Neuronal stem cell (in vitro differentiated cells): ENCODE measurements around the gene ZFYVE28.

ENCODE experiments used
- DNase-seq: peaks from one replicate; pipeline ENCODE4 v3.0.0-alpha.2; 2013; ENCODE audit warnings: low spot score
- H2AFZ ChIP-seq: one replicate; pipeline ENCODE4 v1.6.1; 2013; ENCODE audit warnings: mild to moderate bottlenecking, low read length, inconsistent platforms
- H2AK5ac ChIP-seq: 2 replicates; pipeline ENCODE4 v1.6.1; 2013; ENCODE audit warnings: low read depth, mild to moderate bottlenecking, inconsistent platforms, low read length, moderate library complexity, mixed read lengths
- H2BK120ac ChIP-seq: 2 replicates; pipeline ENCODE4 v1.6.1; 2013; ENCODE audit warnings: low read depth, mild to moderate bottlenecking, inconsistent platforms, low read length, moderate library complexity, mixed read lengths
- H2BK12ac ChIP-seq: one replicate; pipeline ENCODE4 v1.6.1; 2013; ENCODE audit warnings: low read length, inconsistent platforms
- H2BK15ac ChIP-seq: 2 replicates; pipeline ENCODE4 v1.6.1; 2013; ENCODE audit warnings: mild to moderate bottlenecking, low read length, inconsistent platforms, mixed read lengths
- H2BK5ac ChIP-seq: one replicate; pipeline ENCODE4 v1.6.1; 2013; ENCODE audit warnings: inconsistent platforms, mild to moderate bottlenecking, low read length, moderate library complexity
- H3K14ac ChIP-seq: one replicate; pipeline ENCODE4 v1.6.1; 2013; ENCODE audit warnings: low read length, inconsistent platforms
- H3K18ac ChIP-seq: 2 replicates; pipeline ENCODE4 v1.6.1; 2013; ENCODE audit warnings: low read length, inconsistent platforms
- H3K23ac ChIP-seq: 2 replicates; pipeline ENCODE4 v1.6.1; 2013; ENCODE audit warnings: low read depth, mild to moderate bottlenecking, mixed read lengths, low read length, inconsistent platforms; ENCODE audit not compliant: poor library complexity
- H3K27ac ChIP-seq: replicated peaks from 3 replicates; pipeline ENCODE4 v1.5.1; 2013; ENCODE audit warnings: low read length, inconsistent platforms
- H3K27me3 ChIP-seq, 3 experiments: 2 replicates each; pipeline ENCODE4 v1.6.1; 2013; ENCODE audit warnings: low read length in 3 of 3, mild to moderate bottlenecking in 2 of 3, inconsistent platforms in 1 of 3, low read depth in 1 of 3, mixed read lengths in 1 of 3, moderate library complexity in 1 of 3; ENCODE audit not compliant: control insufficient read depth in 3 of 3, insufficient read depth in 3 of 3
- H3K36me3 ChIP-seq, 2 donors: replicated peaks in 1 of 2; 2 replicates each; pipeline ENCODE4 v1.6.1; 2013; ENCODE audit warnings: low read length in 2 of 2; ENCODE audit not compliant: control insufficient read depth in 2 of 2, insufficient read depth in 2 of 2
- H3K4ac ChIP-seq: 2 replicates; pipeline ENCODE4 v1.6.1; 2013; ENCODE audit warnings: inconsistent platforms, mild to moderate bottlenecking, low read length, moderate library complexity
- H3K4me1 ChIP-seq, 2 donors: 1 replicate in 1 of 2; 2 replicates in 1 of 2; pipeline ENCODE4 v1.6.1; 2013; ENCODE audit warnings: low read length in 2 of 2, low read depth in 1 of 2; ENCODE audit not compliant: control insufficient read depth in 2 of 2, insufficient read depth in 1 of 2
- H3K4me2 ChIP-seq: one replicate; pipeline ENCODE4 v1.6.1; 2013; ENCODE audit warnings: mild to moderate bottlenecking, low read length, inconsistent platforms; ENCODE audit not compliant: insufficient read depth, poor library complexity, severe bottlenecking
- H3K4me3 ChIP-seq, 2 donors: 2 replicates each; pipeline ENCODE4 v1.5.1; 2013; ENCODE audit warnings: low read length in 2 of 2, mild to moderate bottlenecking in 2 of 2, inconsistent platforms in 1 of 2, moderate library complexity in 1 of 2
- H3K79me1 ChIP-seq: one replicate; pipeline ENCODE4 v1.6.1; 2013; ENCODE audit warnings: low read depth, mild to moderate bottlenecking, inconsistent platforms, low read length, moderate library complexity
- H3K9ac ChIP-seq: one replicate; pipeline ENCODE4 v1.6.1; 2013; ENCODE audit warnings: mild to moderate bottlenecking, low read depth, low read length, inconsistent platforms; ENCODE audit not compliant: poor library complexity
- H3K9me3 ChIP-seq, 2 donors: replicated peaks in 1 of 2; 2 replicates each; pipeline versions ENCODE3 to v1.6.1; 2013; ENCODE audit warnings: low read length in 2 of 2, mild to moderate bottlenecking in 2 of 2, inconsistent platforms in 1 of 2, low read depth in 1 of 2, mixed read lengths in 1 of 2, moderate library complexity in 1 of 2; ENCODE audit not compliant: control insufficient read depth in 2 of 2, insufficient read depth in 1 of 2
- H4K8ac ChIP-seq: one replicate; pipeline ENCODE4 v1.6.1; 2013; ENCODE audit warnings: low read depth, mild to moderate bottlenecking, inconsistent platforms, low read length, moderate library complexity
- H4K91ac ChIP-seq: one replicate; pipeline ENCODE4 v1.6.1; 2013; ENCODE audit warnings: low read length, low read depth, mild to moderate bottlenecking, inconsistent platforms; ENCODE audit not compliant: poor library complexity
- WGBS, 2 donors: extraction: QIAGEN DNeasy Blood & Tissue Kit; methylation state at CpG; one replicate each; pipeline ENCODE4 v1.1.7; 2013; ENCODE audit warnings: missing lambda C conversion rate in 2 of 2, mixed read lengths in 1 of 2; ENCODE audit not compliant: insufficient read length in 2 of 2, insufficient replicate concordance in 1 of 2; ENCODE audit errors: extremely low coverage in 2 of 2; 5-methylcytosine and 5-hydroxymethylcytosine counted together

ZFYVE28 gene

DNA sequence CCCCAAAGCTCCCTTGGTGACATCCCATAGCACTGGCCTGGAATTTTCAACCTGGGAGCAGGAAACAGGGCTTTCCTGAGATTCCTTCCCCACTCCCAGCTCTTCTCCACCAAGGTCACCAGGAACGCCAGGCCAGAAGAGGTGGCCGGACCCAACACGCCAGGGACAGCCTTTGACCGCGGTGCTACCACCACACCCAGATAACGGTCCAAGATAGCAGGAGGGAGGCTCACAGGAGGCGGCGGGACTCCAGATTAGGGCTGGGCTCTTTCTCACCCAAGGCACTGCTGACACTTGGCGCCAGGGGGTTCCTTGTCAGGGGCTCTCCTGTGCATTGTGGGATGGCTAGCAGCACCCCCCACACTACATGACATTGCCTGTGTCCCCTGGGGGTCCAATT, 22.9 kb downstream of the ZFYVE28 start:
- Histone ChIP-seq H3K79me1 (no peaks in the 10 kb centered on the region), H2AK5ac (peak overlapping the region; percentile 53), H3K27ac (no peak overlapping the region), H3K14ac (no peak overlapping the region), H4K91ac (no peak overlapping the region), H3K18ac (no peak overlapping the region), H2BK12ac (no peak overlapping the region), H3K36me3 (no peaks in the 10 kb centered on the region), H3K4me2 (no peak overlapping the region), H2BK5ac (no peak overlapping the region), H2BK15ac (no peak overlapping the region), H3K4me3 (no peak overlapping the region), H3K9me3 (no peaks in the 10 kb centered on the region), H3K27me3 (peaks cover 0 to 68% (median 10%) of the 10 kb centered on the region in 3 experiments), H3K23ac (no peak overlapping the region), H2AFZ (no peak overlapping the region), H3K4ac (no peak overlapping the region), H4K8ac (no peak overlapping the region), H2BK120ac (no peak overlapping the region), H3K9ac (no peak overlapping the region), H3K4me1 (peaks cover 7 to 16% of the 10 kb centered on the region in 2 donors)
- no peak for DNase-seq
- WGBS, 2 donors = no CpG with 5 or more reads among the region's 9 CpGs

DNA sequence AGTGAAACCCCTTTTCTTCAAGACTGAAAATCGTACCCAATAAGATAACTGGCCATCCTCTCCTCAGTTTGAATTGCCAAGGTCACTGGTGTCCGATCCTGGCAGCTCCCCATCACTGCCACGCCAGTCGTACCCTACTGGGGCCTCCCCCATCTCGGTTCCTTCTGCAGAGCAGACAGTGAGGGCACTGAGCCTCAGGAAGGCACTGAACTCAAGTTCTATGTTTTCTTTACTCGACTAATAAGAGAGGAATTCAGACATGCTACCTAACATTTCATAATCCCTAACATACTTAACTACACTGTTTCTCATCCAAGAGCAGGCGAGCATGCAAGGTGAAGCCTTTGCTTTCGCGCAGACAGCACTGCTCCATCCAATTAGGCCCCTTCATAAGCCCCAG, 23.4 kb downstream of the ZFYVE28 start:
- Histone ChIP-seq H4K8ac (no peak overlapping the region), H3K9ac (no peak overlapping the region), H3K79me1 (no peaks in the 10 kb centered on the region), H3K4me1 (peaks cover 7 to 16% of the 10 kb centered on the region in 2 donors), H2BK12ac (no peak overlapping the region), H3K18ac (no peak overlapping the region), H4K91ac (no peak overlapping the region), H2AFZ (no peak overlapping the region), H3K23ac (no peak overlapping the region), H2BK5ac (no peak overlapping the region), H3K14ac (no peak overlapping the region), H3K36me3 (no peaks in the 10 kb centered on the region), H3K4me3 (no peak overlapping the region), H3K9me3 (no peaks in the 10 kb centered on the region), H2AK5ac (no peak overlapping the region), H3K4ac (no peak overlapping the region), H3K27ac (no peak overlapping the region), H2BK120ac (no peak overlapping the region), H3K27me3 (peaks cover 0 to 68% (median 10%) of the 10 kb centered on the region in 3 experiments), H2BK15ac (no peak overlapping the region), H3K4me2 (no peak overlapping the region)
- WGBS, 2 donors = no CpG with 5 or more reads among the region's 9 CpGs
- DNase-seq = no peak

DNA sequence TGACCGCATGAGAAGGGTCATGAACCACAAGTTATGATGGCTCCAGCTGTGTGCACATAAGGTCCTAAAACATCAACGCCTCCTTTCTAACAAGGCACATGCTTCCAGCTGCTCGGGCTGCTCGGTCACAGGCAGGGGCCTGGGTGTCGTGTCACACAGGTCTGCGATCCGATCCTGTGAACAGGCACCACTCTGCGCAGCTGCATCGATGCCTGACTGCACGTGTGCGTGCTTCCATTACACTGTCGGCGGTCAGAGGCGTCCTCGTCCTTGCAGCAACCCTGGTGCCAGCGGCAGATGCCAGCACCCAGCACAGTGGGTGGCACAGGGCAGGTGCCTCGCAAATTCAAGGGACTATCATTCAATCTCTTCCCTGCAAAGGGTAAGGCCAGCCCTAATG, 23.9 kb downstream of the ZFYVE28 start:
- Histone ChIP-seq H2BK120ac (no peak overlapping the region), H3K27me3 (peaks cover 0 to 68% (median 10%) of the 10 kb centered on the region in 3 experiments)
- no CpG with 5 or more reads among the region's 17 CpGs for WGBS, 2 donors

DNA sequence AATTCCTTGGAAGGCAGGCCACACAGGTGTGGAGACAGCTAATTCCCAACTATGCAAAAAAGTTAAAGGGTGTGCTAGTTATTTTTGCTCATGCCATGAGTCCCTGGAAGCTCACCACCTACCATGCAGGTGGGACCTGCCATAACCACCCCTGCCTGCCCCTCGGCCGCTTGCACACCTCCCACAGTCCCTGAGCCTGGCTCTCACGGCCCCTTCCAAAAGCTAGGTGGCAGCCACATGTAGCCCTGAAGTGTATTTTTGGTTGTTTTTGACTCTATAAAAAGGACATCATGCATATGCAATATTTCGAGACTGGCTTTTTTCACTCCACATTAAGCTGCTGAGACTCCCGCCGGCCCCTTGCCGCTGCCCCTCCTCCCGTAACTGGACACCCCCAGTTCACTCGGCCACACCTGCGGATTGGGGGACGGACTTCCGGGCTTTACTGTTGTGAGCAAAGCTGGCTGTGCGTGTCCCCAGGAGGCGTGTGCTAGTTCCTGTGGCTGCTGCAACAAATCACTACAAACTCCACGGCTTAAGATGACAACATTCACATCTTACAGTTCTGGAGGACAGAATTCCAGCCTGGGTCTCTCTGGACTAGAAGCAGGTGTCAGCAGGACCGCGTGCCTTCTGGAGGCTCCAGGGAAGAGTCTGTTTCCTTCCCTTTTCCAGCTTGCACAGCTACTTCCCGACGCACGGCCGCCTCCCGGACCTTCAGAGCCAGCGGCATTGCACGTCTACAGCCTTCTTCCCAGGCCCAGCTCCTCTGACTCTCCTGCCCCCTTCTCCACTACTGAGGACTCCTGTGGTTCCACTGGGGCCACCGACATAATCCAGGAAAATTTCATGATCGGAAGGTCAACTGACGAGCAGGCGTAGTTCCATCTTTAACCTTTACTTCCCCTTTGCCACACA, 24.8 kb downstream of the ZFYVE28 start:
- Histone ChIP-seq H3K23ac (no peak overlapping the region), H3K4me2 (peak overlapping the region; percentile 58), H3K27me3 (peaks cover 0 to 69% (median 10%) of the 10 kb centered on the region in 3 experiments), H3K36me3 (no peaks in the 10 kb centered on the region), H3K9ac (no peak overlapping the region), H2BK15ac (peak overlapping the region; percentile 62), H3K18ac (peak overlapping the region; percentile 6), H3K4ac (no peak overlapping the region), H3K4me3 (peak overlapping the region in 1 of 2 donors; percentile 56), H2BK12ac (no peak overlapping the region), H2AK5ac (peak overlapping the region; percentile 91), H3K79me1 (no peaks in the 10 kb centered on the region), H4K91ac (no peak overlapping the region), H4K8ac (no peak overlapping the region), H3K27ac (no peak overlapping the region), H3K14ac (no peak overlapping the region), H3K4me1 (peaks cover 7 to 21% of the 10 kb centered on the region in 2 donors), H2BK120ac (no peak overlapping the region), H3K9me3 (no peaks in the 10 kb centered on the region), H2BK5ac (peak overlapping the region; percentile 30), H2AFZ (peak overlapping the region; percentile 84)
- no CpG with 5 or more reads among the region's 28 CpGs for WGBS, 2 donors
- no peak for DNase-seq

More for the DNA sequence above, 23.9 kb downstream of the ZFYVE28 start:
- Histone ChIP-seq H2AK5ac (peak overlapping the region; percentile 91), H3K14ac (peak overlapping the region; percentile 14), H3K79me1 (no peaks in the 10 kb centered on the region), H4K91ac (peak overlapping the region; percentile 96), H4K8ac (no peak overlapping the region), H2BK5ac (peak overlapping the region; percentile 30), H3K36me3 (no peaks in the 10 kb centered on the region), H2BK12ac (no peak overlapping the region), H3K23ac (peak overlapping the region; percentile 38), H2AFZ (no peak overlapping the region), H3K18ac (no peak overlapping the region), H3K4me2 (no peak overlapping the region), H3K9ac (no peak overlapping the region), H3K4me3 (no peak overlapping the region), H3K9me3 (no peaks in the 10 kb centered on the region), H2BK15ac (peak overlapping the region; percentile 62), H3K4ac (peak overlapping the region; percentile 57), H3K27ac (no peak overlapping the region), H3K4me1 (peaks cover 7 to 18% of the 10 kb centered on the region in 2 donors)
- DNase-seq = no peak
